HG03520 (cell line): ENCODE results near the gene YY1.
A peak's percentile ranks its signal among the peaks of the same experiment; 100 is the strongest.
"Not testable (repeated sequence)": the region's sequence is repeated elsewhere in the genome, so short reads cannot be mapped to it uniquely, and the experiment has no call there.

Source experiments
- ATAC-seq: cut with Tn5 transposase; IDR thresholded peaks from one replicate; pipeline ENCODE4 v1.9.1; 2021; ENCODE audit warnings: mild to moderate bottlenecking, moderate library complexity; ENCODE audit not compliant: unreplicated experiment

Gene YY1

GRCh38 chr14:100309028-100309737 lies 70.2 kb downstream of the YY1 start:
- ATAC-seq, result no peak

- ATAC-seq, result not testable (repeated sequence)
These were observed 73.3 kb downstream of the YY1 start for GRCh38 chr14:100312110-100312876.

GRCh38 chr14:100312877-100313400 lies 74.0 kb downstream of the YY1 start:
- no peak for ATAC-seq

- ATAC-seq, result no peak
These were observed 74.7 kb downstream of the YY1 start for GRCh38 chr14:100313464-100314230.

- ATAC-seq, result no peak
These were observed 75.8 kb downstream of the YY1 start for GRCh38 chr14:100314724-100315123.

DNA sequence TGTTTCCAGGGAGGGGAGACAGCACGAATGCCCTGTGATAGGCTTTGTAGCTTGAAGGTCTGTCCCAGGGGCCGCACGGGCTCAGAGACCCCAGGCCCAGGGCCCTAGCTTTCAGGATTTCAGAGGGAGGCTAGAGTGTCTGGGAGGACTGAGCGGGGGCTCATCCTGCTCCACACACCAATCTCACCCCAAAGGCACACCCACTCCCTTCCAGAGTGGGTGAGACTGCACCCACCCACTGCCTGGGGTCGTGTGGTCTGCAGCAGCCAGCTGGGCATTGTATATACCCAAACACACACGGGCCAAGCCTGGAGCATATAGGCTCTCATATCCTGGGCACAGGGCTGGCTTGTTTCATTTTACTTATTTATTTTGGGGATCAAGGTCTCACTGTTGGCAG lies 78.4 kb downstream of the YY1 start:
- ATAC-seq, result no peak

DNA sequence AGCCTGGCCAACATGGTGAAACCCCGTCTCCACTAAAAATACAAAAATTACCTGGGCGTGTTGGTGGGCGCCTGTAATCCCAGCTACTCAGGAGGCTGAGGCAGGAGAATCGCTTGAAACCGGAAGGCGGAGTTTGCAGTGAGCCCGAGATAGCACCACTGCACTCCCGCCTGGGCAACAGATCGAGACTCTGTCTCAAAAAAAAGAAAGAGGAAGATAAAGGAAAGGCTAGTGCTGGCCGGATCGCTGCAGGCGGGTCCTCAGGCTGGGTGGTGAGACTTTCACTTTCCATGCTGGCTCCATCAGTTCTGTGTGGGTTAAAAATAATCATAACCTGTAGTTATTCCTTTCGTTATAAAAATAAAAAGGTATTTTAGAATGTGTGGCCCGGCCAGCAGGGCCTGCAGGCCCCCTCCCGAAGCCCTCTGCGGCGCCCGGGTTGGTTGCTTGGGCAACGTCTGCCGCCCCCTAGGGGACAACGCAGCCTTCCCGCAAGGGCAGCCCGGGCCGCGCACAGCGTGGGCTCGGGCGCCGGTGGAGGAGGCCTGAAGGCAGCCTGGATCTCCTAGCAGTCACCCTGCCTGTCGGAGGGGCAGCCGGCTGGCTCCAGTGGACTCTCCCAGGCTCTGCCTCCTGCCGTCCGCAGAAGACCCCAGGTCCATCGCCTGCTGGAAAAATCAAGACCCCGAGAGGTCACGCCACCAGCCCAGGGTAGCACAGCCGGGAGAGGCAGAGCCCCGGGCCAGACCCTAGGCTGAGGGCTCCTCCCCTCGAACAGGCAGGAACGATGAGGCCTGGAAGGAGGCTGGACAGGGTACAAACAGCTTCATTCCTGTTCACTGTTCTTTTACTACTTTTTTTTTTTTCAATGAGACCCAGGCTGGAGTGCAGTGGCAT lies 79.2 kb downstream of the YY1 start:
- ATAC-seq, result peak; percentile 90

DNA sequence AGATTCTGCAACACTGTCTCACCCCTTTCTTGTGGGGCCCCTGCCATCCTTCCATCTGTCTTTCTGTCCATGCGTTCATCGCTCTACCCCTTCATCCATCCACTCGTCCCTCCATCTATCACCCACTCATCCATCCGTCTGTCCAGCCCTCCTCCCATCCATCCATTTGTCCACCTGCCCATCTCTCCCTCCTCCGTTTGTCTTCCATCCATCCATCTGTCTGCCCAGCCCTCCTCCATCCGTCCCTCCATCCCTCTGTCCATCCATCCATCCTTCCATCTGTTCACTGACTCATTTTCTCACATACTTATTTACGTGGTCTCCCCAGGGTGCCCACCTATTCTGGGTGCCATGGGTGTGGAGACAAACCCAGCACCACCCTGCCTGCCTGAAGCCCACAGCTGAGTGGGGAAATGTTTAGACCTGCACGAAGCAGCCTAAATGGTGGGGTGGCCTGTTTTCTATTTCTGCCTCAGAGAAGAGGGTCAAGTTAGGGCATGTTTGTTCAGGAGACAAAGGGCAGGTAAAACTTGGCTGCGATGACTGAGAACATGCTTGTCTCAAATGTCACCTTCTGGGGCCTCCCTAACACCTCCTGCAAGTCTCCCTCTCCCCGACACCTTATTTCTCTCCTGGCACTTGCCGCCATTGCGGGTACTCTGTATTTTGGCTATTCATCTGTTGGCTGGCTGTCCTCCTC lies 81.4 kb downstream of the YY1 start:
- ATAC-seq, result no peak

- ATAC-seq, result no peak
These were observed 82.7 kb downstream of the YY1 start for GRCh38 chr14:100321473-100322137.

GRCh38 chr14:100322138-100322957 lies 83.4 kb downstream of the YY1 start:
- ATAC-seq, result no peak

- ATAC-seq, result no peak
These were observed 84.4 kb downstream of the YY1 start, which contains the start of gene SLC25A47 for GRCh38 chr14:100323121-100323941. TSS of gene SLC25A47 (plus strand) at chr14:100323339. CDS start at chr14:100323415, 76 bp downstream.

DNA sequence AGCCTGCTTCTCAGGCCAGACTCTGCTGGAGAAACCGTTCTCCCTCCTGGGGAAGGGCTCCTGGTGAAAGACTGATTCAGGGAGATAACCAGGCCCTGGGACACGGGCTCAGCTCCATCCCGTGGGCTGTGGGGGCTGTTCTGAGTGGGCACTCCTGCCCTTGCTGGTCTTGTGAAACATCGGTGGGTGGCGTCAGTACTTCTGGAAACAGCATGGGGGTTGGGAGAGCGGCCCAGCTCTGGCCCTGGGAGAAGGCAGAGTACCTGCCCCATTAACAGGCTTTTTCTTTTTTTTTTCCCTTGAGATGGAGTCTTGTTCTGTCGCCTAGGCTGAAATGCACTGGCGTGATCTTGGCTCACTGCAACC lies 85.0 kb downstream of the YY1 start:
- no peak for ATAC-seq

DNA sequence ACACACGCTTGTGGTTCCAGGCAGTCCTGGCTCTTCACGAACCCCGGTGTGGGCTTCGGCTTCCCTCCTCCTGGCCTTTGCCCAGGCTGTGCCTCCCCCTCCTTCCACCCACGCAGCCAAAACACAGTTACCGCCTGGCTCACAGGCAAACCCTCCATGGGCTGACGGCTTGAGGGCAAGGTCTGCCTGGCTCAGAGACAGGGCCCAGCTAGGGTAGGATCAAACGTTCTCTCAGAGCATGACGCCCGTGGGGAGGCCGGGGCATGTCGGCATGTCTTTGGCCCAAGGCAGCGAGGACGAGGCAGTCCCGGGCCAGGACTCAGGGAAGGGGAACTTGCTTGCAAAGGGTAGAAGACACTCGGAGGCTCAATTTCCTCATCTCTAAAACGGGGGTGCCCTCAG lies 86.3 kb downstream of the YY1 start:
- ATAC-seq, result no peak

- no peak for ATAC-seq
These were observed 87.0 kb downstream of the YY1 start for GRCh38 chr14:100325958-100326357.

DNA sequence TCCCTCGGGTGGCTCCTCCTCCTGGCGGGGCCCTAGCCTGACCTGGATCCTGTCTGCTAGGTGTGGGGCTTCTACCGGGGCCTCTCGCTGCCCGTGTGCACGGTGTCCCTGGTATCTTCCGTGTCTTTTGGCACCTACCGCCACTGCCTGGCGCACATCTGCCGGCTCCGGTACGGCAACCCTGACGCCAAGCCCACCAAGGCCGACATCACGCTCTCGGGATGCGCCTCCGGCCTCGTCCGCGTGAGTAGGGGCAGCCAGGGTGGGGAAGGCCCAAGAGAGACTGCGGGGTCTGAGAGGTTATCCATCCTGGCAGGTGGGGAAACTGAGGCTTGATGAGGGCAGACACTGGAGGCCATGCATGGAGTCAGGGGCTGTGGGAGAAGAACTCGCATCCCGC lies 88.2 kb downstream of the YY1 start:
- ATAC-seq, result no peak

DNA sequence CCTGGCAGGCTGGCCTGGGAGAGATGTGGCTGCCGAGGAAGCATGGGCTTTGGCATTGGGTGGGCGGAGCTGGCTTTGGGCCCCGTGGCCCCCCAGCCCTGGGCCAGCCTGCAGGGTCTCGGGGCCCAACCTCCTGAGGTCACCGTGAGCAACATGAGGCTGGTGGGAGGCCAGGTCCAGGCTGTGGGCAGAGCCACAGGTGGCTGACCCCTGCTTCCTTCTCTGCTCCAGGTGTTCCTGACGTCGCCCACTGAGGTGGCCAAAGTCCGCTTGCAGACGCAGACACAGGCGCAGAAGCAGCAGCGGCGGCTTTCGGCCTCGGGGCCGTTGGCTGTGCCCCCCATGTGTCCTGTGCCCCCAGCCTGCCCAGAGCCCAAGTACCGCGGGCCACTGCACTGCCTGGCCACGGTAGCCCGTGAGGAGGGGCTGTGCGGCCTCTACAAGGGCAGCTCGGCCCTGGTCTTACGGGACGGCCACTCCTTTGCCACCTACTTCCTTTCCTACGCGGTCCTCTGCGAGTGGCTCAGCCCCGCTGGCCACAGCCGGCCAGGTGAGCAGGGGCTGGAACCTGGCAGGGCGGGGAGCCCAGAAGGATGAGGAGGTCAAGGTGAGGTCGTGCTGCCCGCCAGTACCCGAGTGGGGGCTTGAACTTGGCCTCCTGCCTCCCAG lies 89.7 kb downstream of the YY1 start:
- no peak for ATAC-seq
